Thoracic aorta (tissue), 2 donors: ENCODE data around the gene NGLY1. TPM values are rescaled to one million over a fixed set of nuclear protein-coding genes. Genes with fewer than 3 reads are reported as not detected.

ENCODE experiments used
- ATAC-seq: fragments of 150-250 bp; one replicate; pipeline ENCODE4 v1.8.0; 2017; ENCODE audit warnings: low read depth; ENCODE audit not compliant: insufficient number of reproducible peaks, low FRiP score
- DNase-seq: peaks from one replicate; pipeline ENCODE4 v3.0.0-alpha.2; 2020; ENCODE audit warnings: low spot score
- H3K27ac ChIP-seq, 2 donors: fragments of 200-600 bp; sonication (generic); 1 replicate in 1 of 2; 2 replicates in 1 of 2; pipeline ENCODE4 v1.5.1; 2016; ENCODE audit warnings: mild to moderate bottlenecking in 2 of 2, moderate library complexity in 2 of 2
- H3K27me3 ChIP-seq: fragments of 200-600 bp; sonication (generic); replicated peaks from 2 replicates; pipeline ENCODE4 v1.6.0; 2016; ENCODE audit warnings: mild to moderate bottlenecking; ENCODE audit not compliant: insufficient read depth
- H3K36me3 ChIP-seq: fragments of 200-600 bp; sonication (generic); one replicate; pipeline ENCODE4 v1.5.1; 2016
- H3K4me1 ChIP-seq, 2 donors: fragments of 200-600 bp; sonication (generic); 1 replicate in 1 of 2; 2 replicates in 1 of 2; pipeline versions ENCODE4 v1.5.1 to v1.6.0; 2016; ENCODE audit warnings: low read depth in 2 of 2, mild to moderate bottlenecking in 1 of 2; ENCODE audit not compliant: control insufficient read depth in 1 of 2
- H3K4me3 ChIP-seq: fragments of 200-600 bp; sonication (generic); 2 replicates; pipeline ENCODE4 v1.5.1; 2016; ENCODE audit warnings: mild to moderate bottlenecking
- H3K9me3 ChIP-seq: fragments of 200-600 bp; sonication (generic); 2 replicates; pipeline ENCODE4 v1.5.1; 2016
- total RNA-seq, 2 donors: library from RNA; depleted of rRNA; stranded (reverse); fragments of >200 nt; gene quantifications; one replicate each; pipeline versions ENCODE4 v1.1.0 to v1.2.3, GENCODE V29; 2016
- TF ChIP-seq, protein P1 (sequence below): fragments of 200-600 bp; sonication (generic); IDR thresholded peaks from one replicate; pipeline ENCODE4 v1.5.1; 2019; ENCODE audit warnings: antibody characterized with exemption

The NGLY1 gene
- total RNA-seq, 2 donors from 2014 or later = 16.5 to 26.9 TPM

DNA sequence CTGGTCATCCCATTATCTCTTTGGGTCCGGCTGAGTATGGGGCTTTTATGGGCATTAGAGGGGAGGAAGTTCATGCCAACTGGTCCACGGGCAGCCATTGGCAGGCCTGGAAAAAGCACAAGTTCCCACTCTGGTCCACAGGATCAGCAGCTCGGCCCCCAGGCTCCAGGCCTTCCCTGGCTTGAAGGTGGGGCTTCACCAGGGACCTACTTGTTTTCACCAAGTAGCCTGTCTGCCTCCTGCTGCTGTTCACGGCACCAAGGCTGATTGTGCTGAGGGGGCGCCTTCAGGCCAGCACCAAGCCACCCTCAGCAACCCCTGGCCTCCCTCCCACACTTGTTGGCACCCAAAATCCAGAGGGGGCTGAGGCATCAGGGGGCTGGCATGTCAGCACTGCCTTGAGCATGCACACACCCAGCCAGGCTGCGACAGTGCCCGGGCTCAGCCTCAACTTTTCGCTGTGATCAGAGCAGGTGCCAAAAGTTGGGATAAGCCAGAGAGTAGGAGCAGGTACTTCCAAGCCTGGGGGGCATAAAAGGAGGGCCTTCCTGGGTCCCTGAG is 109.4 kb downstream of the NGLY1 start:
- ATAC-seq (no peak), DNase-seq (no peak)
- no peaks in the 10 kb centered on the region for H3K36me3 ChIP-seq

More for the DNA sequence above, 109.4 kb downstream of the NGLY1 start:
- H3K4me3 ChIP-seq = no peak overlapping the region
- H3K27me3 ChIP-seq = no peaks in the 10 kb centered on the region
- TF ChIP-seq, protein P1, sequence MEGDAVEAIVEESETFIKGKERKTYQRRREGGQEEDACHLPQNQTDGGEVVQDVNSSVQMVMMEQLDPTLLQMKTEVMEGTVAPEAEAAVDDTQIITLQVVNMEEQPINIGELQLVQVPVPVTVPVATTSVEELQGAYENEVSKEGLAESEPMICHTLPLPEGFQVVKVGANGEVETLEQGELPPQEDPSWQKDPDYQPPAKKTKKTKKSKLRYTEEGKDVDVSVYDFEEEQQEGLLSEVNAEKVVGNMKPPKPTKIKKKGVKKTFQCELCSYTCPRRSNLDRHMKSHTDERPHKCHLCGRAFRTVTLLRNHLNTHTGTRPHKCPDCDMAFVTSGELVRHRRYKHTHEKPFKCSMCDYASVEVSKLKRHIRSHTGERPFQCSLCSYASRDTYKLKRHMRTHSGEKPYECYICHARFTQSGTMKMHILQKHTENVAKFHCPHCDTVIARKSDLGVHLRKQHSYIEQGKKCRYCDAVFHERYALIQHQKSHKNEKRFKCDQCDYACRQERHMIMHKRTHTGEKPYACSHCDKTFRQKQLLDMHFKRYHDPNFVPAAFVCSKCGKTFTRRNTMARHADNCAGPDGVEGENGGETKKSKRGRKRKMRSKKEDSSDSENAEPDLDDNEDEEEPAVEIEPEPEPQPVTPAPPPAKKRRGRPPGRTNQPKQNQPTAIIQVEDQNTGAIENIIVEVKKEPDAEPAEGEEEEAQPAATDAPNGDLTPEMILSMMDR = no peak
- H3K4me1 ChIP-seq = no peaks in the 10 kb centered on the region
- no peaks in the 10 kb centered on the region for H3K9me3 ChIP-seq
- no peak overlapping the region for H3K27ac ChIP-seq

Other genes starting within 250 kb of the NGLY1 start
- 10 to 100 TPM; 78.9 to 92.0 TPM for gene TOP2B, start 118.5 kb downstream of the NGLY1 start, total RNA-seq
- 1 to 10 TPM; 3.8 to 8.4 TPM for gene OXSM, start 6.6 kb upstream of the NGLY1 start, total RNA-seq